CD8-positive, alpha-beta memory T cell (primary cell): Measurements from ENCODE around the gene WWTR1. TPM values are rescaled to one million over a fixed set of nuclear protein-coding genes. Genes with fewer than 3 reads are reported as not detected.

Experiments
- CTCF ChIA-PET: fragments of 350-600 bp; sonication (Branson Sonifier 250); formaldehyde crosslinking; loops from one replicate; lab custom pipeline; 2021; ENCODE audit warnings: antibody characterized with exemption; lab: Charles Lee
- POLR2A ChIA-PET: fragments of 350-600 bp; sonication (Branson Sonifier 250); formaldehyde crosslinking; loops from one replicate; lab custom pipeline; 2021; ENCODE audit warnings: antibody characterized with exemption; lab: Charles Lee
- DNase-seq, 5 donors: peaks; one replicate each; pipeline versions ENCODE4 v3.0.0 to v3.0.0-alpha.2; 2020 to 2022; ENCODE audit warnings: mixed read lengths in 1 of 5
- H3K27ac ChIP-seq: one replicate; pipeline ENCODE4 v1.7.0; 2013; ENCODE audit warnings: low read depth, mild to moderate bottlenecking, low read length, moderate library complexity
- H3K27me3 ChIP-seq: 2 replicates; pipeline ENCODE4 v1.7.0; 2013; ENCODE audit warnings: low read length, mild to moderate bottlenecking; ENCODE audit not compliant: insufficient read depth, poor library complexity, severe bottlenecking
- H3K36me3 ChIP-seq: 2 replicates; pipeline ENCODE4 v1.7.0; 2013; ENCODE audit warnings: mild to moderate bottlenecking, low read length, moderate library complexity; ENCODE audit not compliant: insufficient read depth
- H3K4me1 ChIP-seq: 2 replicates; pipeline ENCODE4 v1.7.0; 2013; ENCODE audit warnings: mild to moderate bottlenecking, low read length, moderate library complexity; ENCODE audit not compliant: insufficient read depth
- H3K4me3 ChIP-seq: 2 replicates; pipeline ENCODE4 v1.7.0; 2013; ENCODE audit warnings: mild to moderate bottlenecking, low read length
- H3K9me3 ChIP-seq: 2 replicates; pipeline ENCODE4 v1.7.0; 2013; ENCODE audit warnings: mild to moderate bottlenecking, low read length
- H3K27ac Mint-ChIP-seq, 8 donors: one replicate each; pipeline ENCODE4 v1.8.0; 2020 to 2021; ENCODE audit warnings: mixed read lengths in 8 of 8, mild to moderate bottlenecking in 6 of 8, inconsistent platforms in 3 of 8, moderate library complexity in 3 of 8
- H3K27me3 Mint-ChIP-seq, 2 donors: one replicate each; pipeline ENCODE4 v1.8.0; 2020 to 2021; ENCODE audit warnings: mixed read lengths in 2 of 2, mild to moderate bottlenecking in 1 of 2, moderate library complexity in 1 of 2
- H3K36me3 Mint-ChIP-seq, 3 donors: one replicate each; pipeline ENCODE4 v1.8.0; 2020 to 2021; ENCODE audit warnings: mixed read lengths in 3 of 3, inconsistent platforms in 1 of 3, mild to moderate bottlenecking in 1 of 3
- H3K4me1 Mint-ChIP-seq, 3 donors: one replicate each; pipeline ENCODE4 v1.8.0; 2020 to 2021; ENCODE audit warnings: mixed read lengths in 3 of 3, inconsistent platforms in 1 of 3, mild to moderate bottlenecking in 1 of 3
- H3K4me3 Mint-ChIP-seq, 7 donors: one replicate each; pipeline ENCODE4 v1.8.0; 2020 to 2021; ENCODE audit warnings: mixed read lengths in 7 of 7, mild to moderate bottlenecking in 6 of 7, moderate library complexity in 4 of 7, inconsistent platforms in 2 of 7
- H3K9me3 Mint-ChIP-seq, 5 donors: one replicate each; pipeline ENCODE4 v1.8.0; 2020 to 2022; ENCODE audit warnings: mixed read lengths in 5 of 5, mild to moderate bottlenecking in 3 of 5, moderate library complexity in 2 of 5, inconsistent platforms in 1 of 5
- polyA plus RNA-seq: library from polyadenylated mRNA; unstranded; fragments of 300-500 nt; fragmentation: Illumina TruSeq; gene quantifications from one replicate; pipeline ENCODE4 v1.2.3, GENCODE V29; 2021
- total RNA-seq, 2 experiments: library from RNA; stranded (reverse); gene quantifications; one replicate each; pipeline ENCODE4 v1.2.3, GENCODE V29; 2021

Gene WWTR1
- total and polyA plus RNA-seq, 3 experiments from 2014 or later = 0.60 to 1.9 (median 0.98) TPM

GRCh38 chr3:149653136-149653535 is 4.7 kb downstream of the WWTR1 start:
- ChIA-PET CTCF (interaction anchor here (1.7 kb wide), 1 partner anchor 21 kb away, joined by 5 read pairs; no protein-coding TSS in a partner anchor), POLR2A (no interaction called here)
- H3K36me3 ChIP-seq = no peaks in the 10 kb centered on the region
- Mint-ChIP-seq H3K4me1 (peaks cover 7 to 28% (median 24%) of the 10 kb centered on the region in 3 donors), H3K4me3 (no peak overlapping the region), H3K27ac (no peak overlapping the region), H3K36me3 (peaks cover 0 to 3% (median 0%) of the 10 kb centered on the region in 3 donors), H3K27me3 (peaks cover 27 to 29% of the 10 kb centered on the region in 2 donors), H3K9me3 (peaks cover 0 to 5% (median 0%) of the 10 kb centered on the region in 5 donors)
- H3K9me3 ChIP-seq = no peaks in the 10 kb centered on the region
- no peak overlapping the region for H3K27ac ChIP-seq
- no peaks in the 10 kb centered on the region for H3K4me1 ChIP-seq
- peaks cover 4% of the 10 kb centered on the region for H3K27me3 ChIP-seq
- no peak for DNase-seq
- no peak overlapping the region for H3K4me3 ChIP-seq

GRCh38 chr3:149650828-149651227 is 7.0 kb downstream of the WWTR1 start:
- CTCF ChIA-PET = interaction anchor here (0.7 kb wide), 1 partner anchor 174 kb away, joined by 3 read pairs; no protein-coding TSS in a partner anchor

GRCh38 chr3:149648525-149648924 is 9.3 kb downstream of the WWTR1 start:
- no peak for DNase-seq
- Mint-ChIP-seq H3K36me3 (peaks cover 0 to 4% (median 0%) of the 10 kb centered on the region in 3 donors), H3K4me1 (no peaks in the 10 kb centered on the region), H3K27me3 (peaks cover 4 to 7% of the 10 kb centered on the region in 2 donors), H3K4me3 (no peak overlapping the region), H3K9me3 (peaks cover 0 to 2% (median 0%) of the 10 kb centered on the region in 5 donors), H3K27ac (no peak overlapping the region)
- Histone ChIP-seq H3K4me1 (no peaks in the 10 kb centered on the region), H3K27me3 (no peaks in the 10 kb centered on the region), H3K36me3 (no peaks in the 10 kb centered on the region), H3K9me3 (no peaks in the 10 kb centered on the region), H3K4me3 (no peak overlapping the region), H3K27ac (no peak overlapping the region)
- ChIA-PET POLR2A (no interaction called here), CTCF (no interaction called here)

More at GRCh38 chr3:149650828-149651227, 7.0 kb downstream of the WWTR1 start:
- Histone ChIP-seq H3K36me3 (no peaks in the 10 kb centered on the region), H3K4me1 (no peaks in the 10 kb centered on the region), H3K4me3 (no peak overlapping the region), H3K27ac (no peak overlapping the region), H3K9me3 (no peaks in the 10 kb centered on the region), H3K27me3 (no peaks in the 10 kb centered on the region)
- Mint-ChIP-seq H3K4me3 (no peak overlapping the region), H3K36me3 (peaks cover 0 to 4% (median 0%) of the 10 kb centered on the region in 3 donors), H3K27ac (no peak overlapping the region), H3K27me3 (peaks cover 13 to 17% of the 10 kb centered on the region in 2 donors), H3K4me1 (peaks cover 0 to 12% (median 9%) of the 10 kb centered on the region in 3 donors), H3K9me3 (peaks cover 0 to 2% (median 0%) of the 10 kb centered on the region in 5 donors)
- DNase-seq = no peak
- POLR2A ChIA-PET = no interaction called here

GRCh38 chr3:149647812-149648211 is 10.0 kb downstream of the WWTR1 start:
- Mint-ChIP-seq H3K4me1 (no peaks in the 10 kb centered on the region), H3K36me3 (peaks cover 0 to 4% (median 0%) of the 10 kb centered on the region in 3 donors), H3K9me3 (peaks cover 0 to 2% (median 0%) of the 10 kb centered on the region in 5 donors), H3K4me3 (no peak overlapping the region), H3K27ac (no peak overlapping the region), H3K27me3 (peaks cover 4 to 7% of the 10 kb centered on the region in 2 donors)
- no peaks in the 10 kb centered on the region for H3K27me3 ChIP-seq
- ChIA-PET CTCF (no interaction called here), POLR2A (no interaction called here)
- DNase-seq = no peak
- H3K27ac ChIP-seq = no peak overlapping the region
- H3K36me3 ChIP-seq = no peaks in the 10 kb centered on the region
- H3K9me3 ChIP-seq = no peaks in the 10 kb centered on the region
- H3K4me3 ChIP-seq = no peak overlapping the region
- no peaks in the 10 kb centered on the region for H3K4me1 ChIP-seq

- no peak overlapping the region for H3K4me3 ChIP-seq
- no peaks in the 10 kb centered on the region for H3K36me3 ChIP-seq
- no peak overlapping the region for H3K27ac ChIP-seq
- Mint-ChIP-seq H3K36me3 (peaks cover 0 to 4% (median 0%) of the 10 kb centered on the region in 3 donors), H3K9me3 (peaks cover 0 to 2% (median 0%) of the 10 kb centered on the region in 5 donors), H3K4me3 (no peak overlapping the region), H3K27me3 (peaks cover 4 to 7% of the 10 kb centered on the region in 2 donors), H3K4me1 (no peaks in the 10 kb centered on the region), H3K27ac (no peak overlapping the region)
- ChIA-PET CTCF (no interaction called here), POLR2A (no interaction called here)
- H3K4me1 ChIP-seq = no peaks in the 10 kb centered on the region
- no peak for DNase-seq
- no peaks in the 10 kb centered on the region for H3K9me3 ChIP-seq
- H3K27me3 ChIP-seq = no peaks in the 10 kb centered on the region
Observed at GRCh38 chr3:149647285-149647684, 10.5 kb downstream of the WWTR1 start.

GRCh38 chr3:149646181-149646766 is 11.6 kb downstream of the WWTR1 start:
- Mint-ChIP-seq H3K27ac (no peak overlapping the region), H3K36me3 (peaks cover 0 to 4% (median 0%) of the 10 kb centered on the region in 3 donors), H3K4me3 (no peak overlapping the region), H3K27me3 (peaks cover 4 to 7% of the 10 kb centered on the region in 2 donors), H3K4me1 (no peaks in the 10 kb centered on the region), H3K9me3 (no peaks in the 10 kb centered on the region)
- ChIA-PET CTCF (interaction anchor here (1.4 kb wide), 1 partner anchor 8 kb away, joined by 3 read pairs; no protein-coding TSS in a partner anchor), POLR2A (no interaction called here)
- H3K4me3 ChIP-seq = no peak overlapping the region
- H3K27ac ChIP-seq = no peak overlapping the region
- H3K36me3 ChIP-seq = no peaks in the 10 kb centered on the region
- H3K4me1 ChIP-seq = no peaks in the 10 kb centered on the region
- no peaks in the 10 kb centered on the region for H3K27me3 ChIP-seq
- no peaks in the 10 kb centered on the region for H3K9me3 ChIP-seq
- no peak for DNase-seq

- Histone ChIP-seq H3K4me3 (no peak overlapping the region), H3K4me1 (no peaks in the 10 kb centered on the region), H3K9me3 (no peaks in the 10 kb centered on the region), H3K27me3 (no peaks in the 10 kb centered on the region), H3K27ac (no peak overlapping the region), H3K36me3 (no peaks in the 10 kb centered on the region)
- Mint-ChIP-seq H3K9me3 (no peaks in the 10 kb centered on the region), H3K4me1 (no peaks in the 10 kb centered on the region), H3K36me3 (peaks cover 0 to 4% (median 0%) of the 10 kb centered on the region in 3 donors), H3K27me3 (no peaks in the 10 kb centered on the region), H3K4me3 (no peak overlapping the region), H3K27ac (no peak overlapping the region)
- ChIA-PET CTCF (no interaction called here), POLR2A (no interaction called here)
- DNase-seq = no peak
Observed at GRCh38 chr3:149643963-149644362, 13.9 kb downstream of the WWTR1 start.

GRCh38 chr3:149643482-149643798 is 14.4 kb downstream of the WWTR1 start:
- H3K4me3 Mint-ChIP-seq = no peak overlapping the region

More at GRCh38 chr3:149643482-149643798, 14.4 kb downstream of the WWTR1 start:
- H3K27ac Mint-ChIP-seq = no peak overlapping the region
- Histone ChIP-seq H3K4me1 (no peaks in the 10 kb centered on the region), H3K4me3 (no peak overlapping the region), H3K36me3 (no peaks in the 10 kb centered on the region), H3K9me3 (no peaks in the 10 kb centered on the region), H3K27ac (no peak overlapping the region), H3K27me3 (no peaks in the 10 kb centered on the region)
- no peaks in the 10 kb centered on the region for H3K27me3 Mint-ChIP-seq
- no peaks in the 10 kb centered on the region for H3K9me3 Mint-ChIP-seq
- H3K4me1 Mint-ChIP-seq = no peaks in the 10 kb centered on the region
- ChIA-PET POLR2A (no interaction called here), CTCF (no interaction called here)
- no peak for DNase-seq
- peaks cover 0 to 4% (median 0%) of the 10 kb centered on the region in 3 donors for H3K36me3 Mint-ChIP-seq
